HG02642 (cell line): ENCODE results near the gene KCNQ1.

Experiments
- ATAC-seq: cut with Tn5 transposase; IDR thresholded peaks from one replicate; pipeline ENCODE4 v1.9.1; 2021; ENCODE audit warnings: mild to moderate bottlenecking; ENCODE audit not compliant: unreplicated experiment, poor library complexity

Gene KCNQ1

GRCh38 chr11:2734181-2735052 is 289.6 kb downstream of the KCNQ1 start:
- no peak for ATAC-seq

GRCh38 chr11:2735053-2735589 is 290.3 kb downstream of the KCNQ1 start:
- no peak for ATAC-seq

DNA sequence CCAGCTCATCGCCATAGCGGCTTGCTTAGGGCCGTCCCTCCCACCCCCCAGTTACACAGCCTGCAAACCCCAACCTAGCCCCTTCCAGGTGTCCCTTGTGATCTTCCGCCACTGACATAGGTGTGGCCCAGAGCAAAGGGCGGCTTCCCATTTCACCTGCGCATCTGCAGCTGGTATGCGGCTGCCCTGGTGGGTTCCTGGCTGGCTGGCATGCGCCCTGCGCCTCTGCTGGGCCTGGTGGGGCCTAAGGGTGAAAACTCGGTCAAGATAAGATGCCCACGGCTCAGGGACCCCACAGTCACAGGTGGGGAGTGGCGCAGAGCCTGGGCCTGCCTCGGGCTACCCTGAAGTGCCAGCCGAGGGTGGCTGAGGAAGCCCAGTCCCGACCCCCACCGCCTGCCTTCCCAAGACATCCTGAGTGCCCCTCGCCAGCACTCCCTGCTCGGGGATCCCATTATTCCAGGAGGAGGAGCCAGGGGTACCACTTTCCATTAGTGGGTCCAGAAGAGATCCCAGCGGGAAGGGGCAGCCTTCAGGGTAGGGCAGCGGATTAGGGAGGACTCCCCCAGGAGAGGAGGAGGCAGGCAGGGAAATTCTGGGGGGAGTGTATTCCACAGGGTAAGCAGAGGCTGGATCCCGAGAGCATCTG is 291.9 kb downstream of the KCNQ1 start:
- ATAC-seq: no peak

DNA sequence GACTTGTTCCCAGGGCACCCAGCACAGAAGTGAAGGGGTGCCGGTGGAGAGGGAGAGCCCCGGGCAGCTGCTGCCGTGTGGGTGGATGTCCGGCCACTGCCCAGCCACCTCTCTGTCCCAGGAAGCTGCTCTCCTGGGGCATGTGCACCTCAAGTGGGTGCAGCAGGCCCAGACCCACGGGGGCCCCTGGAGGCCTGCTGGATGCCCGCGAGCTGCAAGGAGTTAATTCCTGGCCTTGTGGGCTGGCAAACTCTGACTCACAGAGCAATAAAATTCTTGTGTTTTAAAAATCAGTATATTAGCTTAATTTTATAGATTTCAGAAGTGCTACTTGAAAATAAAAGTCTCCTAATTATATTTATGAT is 292.4 kb downstream of the KCNQ1 start:
- ATAC-seq: no peak

- ATAC-seq: no peak
Measured at GRCh38 chr11:2737866-2738265, 293.1 kb downstream of the KCNQ1 start.

- no peak for ATAC-seq
Measured at GRCh38 chr11:2738551-2739431, 294.0 kb downstream of the KCNQ1 start.

DNA sequence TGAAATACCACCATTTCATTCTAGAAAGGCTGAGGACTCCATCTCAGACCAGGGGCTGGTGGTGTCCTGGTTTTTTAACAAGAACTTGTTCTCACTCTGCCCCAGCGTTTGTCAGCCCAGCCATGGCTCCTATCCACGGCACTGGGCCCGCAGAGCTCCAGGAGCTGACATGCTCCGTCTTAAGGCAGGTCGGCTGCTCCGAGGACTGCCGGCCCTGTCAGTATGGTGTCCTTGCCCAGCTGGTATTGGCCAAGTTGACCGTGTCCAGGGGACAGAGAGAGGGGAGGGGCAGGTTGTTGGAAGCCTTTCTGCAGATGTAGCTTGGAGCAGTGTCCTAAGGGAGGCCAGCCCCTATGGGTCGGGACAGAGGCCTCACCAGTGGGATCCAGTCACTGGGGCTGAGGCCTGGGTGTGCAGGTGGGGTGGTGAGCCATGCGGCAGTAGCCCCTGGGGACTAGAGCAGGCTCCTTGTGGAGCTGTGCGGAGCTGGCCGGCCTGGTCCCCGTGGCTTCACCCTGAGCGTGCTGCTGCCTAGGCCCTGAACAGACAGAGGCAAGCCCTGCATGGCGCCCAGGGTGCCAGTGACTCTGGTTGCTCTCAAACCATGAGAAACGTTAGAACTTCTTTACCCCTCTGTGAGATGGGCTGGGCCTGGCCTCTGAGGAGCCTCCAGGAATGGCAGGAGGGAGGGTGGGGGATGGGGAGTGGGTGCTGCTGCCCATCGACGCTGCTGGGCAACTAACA is 294.9 kb downstream of the KCNQ1 start:
- ATAC-seq: no peak

GRCh38 chr11:2740275-2740940 is 295.6 kb downstream of the KCNQ1 start:
- no peak for ATAC-seq

DNA sequence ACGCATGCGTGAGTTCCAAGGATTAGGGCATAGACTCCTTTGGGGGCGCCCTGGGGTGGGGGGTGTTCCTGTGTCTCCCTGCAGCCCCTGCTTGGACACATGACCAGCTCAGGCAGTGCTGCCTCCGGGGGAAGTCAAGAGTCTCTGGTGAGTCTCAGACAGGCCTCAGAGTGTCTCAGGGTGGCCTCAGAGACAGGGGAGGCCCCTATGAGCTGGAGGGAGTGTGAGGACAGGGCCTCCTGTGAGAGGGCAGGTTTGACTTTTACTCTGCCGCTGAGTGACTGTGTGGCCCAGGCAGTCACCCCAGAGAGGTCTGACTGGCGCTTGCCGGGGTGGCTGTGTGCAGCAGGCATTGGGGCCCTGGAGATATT is 296.2 kb downstream of the KCNQ1 start:
- ATAC-seq: no peak

GRCh38 chr11:2741377-2742131 is 296.7 kb downstream of the KCNQ1 start:
- ATAC-seq: no peak

DNA sequence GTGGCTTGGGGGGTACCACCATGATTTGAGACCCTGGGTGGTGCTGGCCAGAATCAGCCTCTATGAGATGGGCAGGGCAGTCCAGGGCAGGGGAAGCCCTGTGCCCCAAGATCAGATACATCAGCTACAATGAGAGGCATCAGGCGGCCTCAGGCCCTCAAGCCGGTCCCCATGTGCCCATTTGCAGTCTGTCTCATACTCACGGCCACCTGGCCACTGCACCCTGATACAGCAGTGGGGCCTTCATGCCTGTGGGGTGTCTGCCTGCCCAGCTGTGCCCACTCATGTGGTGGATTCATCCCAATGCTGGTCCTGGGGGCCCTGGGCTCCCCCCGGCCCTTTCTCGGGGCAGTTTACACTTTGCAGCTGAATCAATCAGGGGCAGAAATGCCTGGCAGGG is 297.4 kb downstream of the KCNQ1 start:
- ATAC-seq: no peak

DNA sequence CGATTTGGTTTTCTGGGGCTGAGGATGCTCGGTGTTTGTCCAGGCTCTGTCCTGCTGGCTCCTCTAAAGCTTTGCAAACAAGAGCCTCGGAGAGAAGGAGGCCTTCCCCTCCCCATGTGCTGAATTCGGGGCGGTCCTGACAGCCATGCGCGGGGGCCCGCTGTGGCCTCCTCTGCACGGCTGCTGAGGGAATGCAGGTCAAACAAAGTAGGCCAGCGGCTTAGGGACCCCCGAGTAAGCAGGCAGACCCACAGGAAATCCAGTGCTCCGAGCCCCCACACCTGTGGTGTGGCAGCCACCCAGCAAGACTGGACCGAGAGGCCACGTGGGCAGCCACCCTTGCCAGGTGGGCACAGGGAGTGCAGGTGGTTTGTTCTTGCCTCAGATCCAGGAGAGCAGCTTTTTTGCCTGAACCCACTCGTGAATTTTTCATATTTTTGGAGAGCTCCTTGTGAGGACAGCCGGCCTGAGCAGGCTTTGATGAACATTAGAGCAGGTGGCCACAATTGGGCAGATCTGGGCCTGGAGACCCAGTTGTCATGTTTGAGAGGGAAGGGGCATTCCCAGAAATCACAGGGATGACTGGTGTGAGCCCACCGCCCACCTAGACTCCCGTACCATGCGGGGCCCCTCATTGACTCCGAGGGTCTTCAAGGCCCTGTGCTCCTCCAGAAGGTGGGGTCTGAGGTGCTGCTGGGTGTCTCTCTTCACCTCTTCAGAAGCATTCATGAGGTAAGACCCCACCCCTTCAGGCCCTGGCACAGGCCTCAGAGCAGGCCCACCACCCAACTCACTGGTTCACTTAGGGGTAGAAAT is 298.0 kb downstream of the KCNQ1 start:
- ATAC-seq: no peak

GRCh38 chr11:2743427-2744110 is 298.8 kb downstream of the KCNQ1 start:
- no peak for ATAC-seq

DNA sequence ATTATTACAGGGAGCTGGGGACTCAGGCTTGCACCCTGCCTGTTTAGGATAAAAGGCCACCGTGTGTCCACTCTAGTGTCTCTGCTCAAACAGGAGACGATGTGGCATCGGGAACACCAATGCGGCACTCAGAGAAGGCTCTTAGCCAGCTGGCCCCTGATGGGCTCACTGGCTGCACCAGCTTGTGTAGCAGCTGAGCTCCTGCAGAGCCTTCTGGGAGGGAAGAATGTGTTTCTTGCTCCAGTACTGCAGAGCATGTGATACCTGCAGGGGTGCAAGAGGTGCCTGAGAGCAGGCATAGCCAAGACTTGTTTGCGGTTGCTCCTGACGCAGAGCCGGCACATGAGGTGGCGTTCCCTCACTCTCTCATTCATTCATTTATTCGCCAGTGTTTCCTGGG is 299.4 kb downstream of the KCNQ1 start:
- no peak for ATAC-seq

GRCh38 chr11:2745511-2745910 is 300.7 kb downstream of the KCNQ1 start:
- ATAC-seq: no peak

GRCh38 chr11:2746401-2747247 is 301.8 kb downstream of the KCNQ1 start:
- ATAC-seq: no peak
